ENCODE measurements around the gene KIF1C.
"Not testable (repeated sequence)": the region's sequence is repeated elsewhere in the genome, so short reads cannot be mapped to it uniquely, and the experiment has no call there.

KIF1C gene

GRCh38 chr17:5065227-5065744 lies 67.5 kb downstream of the KIF1C start:
- H3K36me3 ChIP-seq (ENCODE audit: control insufficient read depth in 5 of 5, insufficient read depth in 5 of 5, low read length in 5 of 5) = no peaks in the 10 kb centered on the region
- no peaks in the 10 kb centered on the region for H3K27me3 ChIP-seq (ENCODE audit: control insufficient read depth in 5 of 5, insufficient read depth in 4 of 5, low read length in 5 of 5)
- no peaks in the 10 kb centered on the region for H3K9me3 ChIP-seq (ENCODE audit: control insufficient read depth in 5 of 5, low read length in 5 of 5)
- no peak overlapping the region for H3K4me3 ChIP-seq (ENCODE audit: low read depth in 1 of 5, low read length in 5 of 5)
- no peaks in the 10 kb centered on the region for H3K4me1 ChIP-seq (ENCODE audit: control insufficient read depth in 5 of 5, insufficient read depth in 5 of 5, low read length in 5 of 5)
- no peak overlapping the region for H3K27ac ChIP-seq (ENCODE audit: low read depth, low read length)
- no peak overlapping the region for H3K9ac ChIP-seq (ENCODE audit: low read length in 5 of 5)

DNA sequence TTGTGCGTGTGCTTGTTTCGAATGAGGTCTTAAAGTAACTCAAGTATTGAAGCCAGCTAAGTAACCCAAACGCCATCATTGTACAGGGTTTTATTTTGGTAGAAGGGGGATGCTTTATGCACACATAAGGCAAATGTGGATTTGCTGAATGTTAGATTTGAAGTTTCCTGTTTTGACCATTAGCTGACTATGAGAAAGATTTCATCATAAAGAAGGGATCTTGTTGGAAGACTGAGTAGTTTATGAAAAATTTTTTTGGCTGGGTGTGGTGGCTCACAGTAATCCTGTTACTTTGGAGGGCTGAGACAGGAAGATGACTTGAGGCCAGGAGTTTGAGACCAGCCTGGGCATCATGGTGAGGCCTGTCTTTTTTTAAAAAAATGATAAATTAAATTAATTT lies 70.5 kb downstream of the KIF1C start:
- H3K4me3 ChIP-seq (ENCODE audit: low read depth in 1 of 5, low read length in 5 of 5) = no peak overlapping the region

DNA sequence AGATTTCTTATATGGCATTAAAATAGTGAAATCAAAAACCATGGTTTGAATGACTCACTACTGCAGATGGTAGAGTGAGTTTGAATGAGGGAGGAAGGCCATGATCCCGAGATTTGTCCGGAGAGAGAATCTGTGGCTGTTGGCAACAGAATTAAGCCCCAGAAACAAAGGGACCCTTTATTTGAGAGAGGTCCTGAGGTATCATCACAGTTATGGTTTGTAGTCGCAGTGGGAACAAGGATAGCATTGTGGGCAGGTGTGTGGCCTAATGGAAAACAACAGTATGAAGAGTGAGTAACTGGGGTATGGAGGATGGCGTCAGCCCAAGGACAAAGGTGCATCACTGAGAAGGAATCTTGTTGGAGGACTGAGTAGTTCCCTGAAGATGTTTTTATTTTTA lies 72.0 kb downstream of the KIF1C start:
- no peak overlapping the region for H3K4me3 ChIP-seq (ENCODE audit: low read depth in 1 of 5, low read length in 5 of 5)
- no peaks in the 10 kb centered on the region for H3K4me1 ChIP-seq (ENCODE audit: control insufficient read depth in 5 of 5, insufficient read depth in 5 of 5, low read length in 5 of 5)
- no peaks in the 10 kb centered on the region for H3K9me3 ChIP-seq (ENCODE audit: control insufficient read depth in 5 of 5, low read length in 5 of 5)
- H3K9ac ChIP-seq (ENCODE audit: low read length in 5 of 5) = no peak overlapping the region
- peaks cover 0 to 8% (median 0%) of the 10 kb centered on the region in 5 donors for H3K27me3 ChIP-seq (ENCODE audit: control insufficient read depth in 5 of 5, insufficient read depth in 4 of 5, low read length in 5 of 5)
- H3K36me3 ChIP-seq (ENCODE audit: control insufficient read depth in 5 of 5, insufficient read depth in 5 of 5, low read length in 5 of 5) = no peaks in the 10 kb centered on the region
- H3K27ac ChIP-seq (ENCODE audit: low read depth, low read length) = no peak overlapping the region

More for the DNA sequence above, 70.5 kb downstream of the KIF1C start:
- no peak overlapping the region for H3K9ac ChIP-seq (ENCODE audit: low read length in 5 of 5)
- H3K27me3 ChIP-seq (ENCODE audit: control insufficient read depth in 5 of 5, insufficient read depth in 4 of 5, low read length in 5 of 5) = peaks cover 0 to 8% (median 0%) of the 10 kb centered on the region in 5 donors
- H3K4me1 ChIP-seq (ENCODE audit: control insufficient read depth in 5 of 5, insufficient read depth in 5 of 5, low read length in 5 of 5) = no peaks in the 10 kb centered on the region
- H3K36me3 ChIP-seq (ENCODE audit: control insufficient read depth in 5 of 5, insufficient read depth in 5 of 5, low read length in 5 of 5) = no peaks in the 10 kb centered on the region
- H3K27ac ChIP-seq (ENCODE audit: low read depth, low read length) = no peak overlapping the region
- H3K9me3 ChIP-seq (ENCODE audit: control insufficient read depth in 5 of 5, low read length in 5 of 5) = no peaks in the 10 kb centered on the region

DNA sequence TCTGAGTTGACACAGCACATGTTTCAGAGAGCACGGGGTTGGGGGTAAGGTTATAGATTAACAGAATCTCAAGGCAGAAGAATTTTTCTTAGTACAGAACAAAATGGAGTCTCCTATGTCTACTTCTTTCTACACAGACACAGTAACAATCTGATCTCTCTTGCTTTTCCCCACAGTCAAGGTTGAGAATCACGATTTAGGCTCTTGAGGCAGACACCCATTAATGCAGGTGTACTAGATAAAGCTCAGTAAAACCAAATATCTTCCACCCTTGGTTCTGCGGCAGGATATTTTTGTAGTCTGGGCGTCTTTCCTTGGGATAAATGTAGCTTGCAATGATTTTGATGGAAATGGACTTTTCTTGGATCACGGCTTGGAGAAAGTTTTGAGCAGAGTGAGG lies 77.7 kb downstream of the KIF1C start:
- not testable (repeated sequence) for H3K27me3 ChIP-seq (ENCODE audit: control insufficient read depth in 5 of 5, insufficient read depth in 4 of 5, low read length in 5 of 5); H3K9ac ChIP-seq (ENCODE audit: low read length in 5 of 5); H3K27ac ChIP-seq (ENCODE audit: low read depth, low read length); H3K36me3 ChIP-seq (ENCODE audit: control insufficient read depth in 5 of 5, insufficient read depth in 5 of 5, low read length in 5 of 5); H3K9me3 ChIP-seq (ENCODE audit: control insufficient read depth in 5 of 5, low read length in 5 of 5); H3K4me3 ChIP-seq (ENCODE audit: low read depth in 1 of 5, low read length in 5 of 5)
- H3K4me1 ChIP-seq (ENCODE audit: control insufficient read depth in 5 of 5, insufficient read depth in 5 of 5, low read length in 5 of 5) = peaks cover 2 to 20% (median 19%) of the 10 kb centered on the region in 5 donors

DNA sequence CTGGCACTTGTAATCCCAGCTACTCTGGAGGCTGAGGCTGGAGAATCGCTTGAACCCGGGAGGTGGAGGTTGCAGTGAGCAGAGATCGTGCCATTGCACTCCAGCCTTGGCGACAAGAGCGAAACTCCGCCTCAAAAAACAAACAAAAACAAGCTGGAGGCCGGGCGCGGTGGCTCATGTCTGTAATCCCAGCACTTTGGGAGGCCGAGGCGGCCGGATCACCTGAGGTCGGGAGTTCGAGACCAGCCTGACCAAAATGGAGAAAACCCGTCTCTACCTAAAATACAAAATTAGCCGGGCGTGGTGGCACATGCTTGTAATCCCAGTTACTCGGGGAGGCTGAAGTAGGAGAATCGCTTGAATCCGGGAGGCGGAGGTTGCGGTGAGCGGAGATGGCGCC lies 79.5 kb downstream of the KIF1C start:
- Histone ChIP-seq H3K4me3 (ENCODE audit: low read depth in 1 of 5, low read length in 5 of 5) (peak overlapping the region; percentile 61 to 94 (median 92)), H3K9ac (ENCODE audit: low read length in 5 of 5) (peak overlapping the region in 1 of 5 donors; percentile 82), H3K4me1 (ENCODE audit: control insufficient read depth in 5 of 5, insufficient read depth in 5 of 5, low read length in 5 of 5) (peaks cover 2 to 20% (median 19%) of the 10 kb centered on the region in 5 donors), H3K27ac (ENCODE audit: low read depth, low read length) (peak overlapping the region; percentile 63)
- not testable (repeated sequence) for H3K36me3 ChIP-seq (ENCODE audit: control insufficient read depth in 5 of 5, insufficient read depth in 5 of 5, low read length in 5 of 5); H3K27me3 ChIP-seq (ENCODE audit: control insufficient read depth in 5 of 5, insufficient read depth in 4 of 5, low read length in 5 of 5); H3K9me3 ChIP-seq (ENCODE audit: control insufficient read depth in 5 of 5, low read length in 5 of 5)

DNA sequence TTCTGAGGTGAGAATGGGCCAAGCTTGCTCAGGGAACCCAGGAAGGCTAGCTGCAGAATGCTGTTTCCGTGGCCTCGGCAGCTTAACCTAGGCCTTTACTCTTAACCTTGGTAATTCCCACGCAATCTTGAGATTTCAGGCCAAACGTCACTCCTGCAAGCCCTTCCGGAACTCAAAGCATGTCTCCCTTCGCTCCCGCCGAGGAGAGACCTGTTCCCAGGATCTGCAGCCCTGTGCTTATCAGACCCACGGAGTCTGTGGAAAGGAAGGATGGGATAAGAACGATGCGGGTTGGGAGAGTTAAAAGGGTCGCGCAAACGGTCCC lies 80.0 kb downstream of the KIF1C start:
- Histone ChIP-seq H3K9ac (ENCODE audit: low read length in 5 of 5) (peak overlapping the region; percentile 72 to 93 (median 82)), H3K27me3 (ENCODE audit: control insufficient read depth in 5 of 5, insufficient read depth in 4 of 5, low read length in 5 of 5) (peaks cover 0 to 3% (median 0%) of the 10 kb centered on the region in 5 donors), H3K4me1 (ENCODE audit: control insufficient read depth in 5 of 5, insufficient read depth in 5 of 5, low read length in 5 of 5) (peaks cover 2 to 20% (median 19%) of the 10 kb centered on the region in 5 donors), H3K9me3 (ENCODE audit: control insufficient read depth in 5 of 5, low read length in 5 of 5) (peaks cover 0 to under 1% (median 0%) of the 10 kb centered on the region in 5 donors), H3K36me3 (ENCODE audit: control insufficient read depth in 5 of 5, insufficient read depth in 5 of 5, low read length in 5 of 5) (peaks cover 0 to 6% (median 5%) of the 10 kb centered on the region in 5 donors), H3K4me3 (ENCODE audit: low read depth in 1 of 5, low read length in 5 of 5) (peak overlapping the region; percentile 61 to 94 (median 92)), H3K27ac (ENCODE audit: low read depth, low read length) (peak overlapping the region; percentile 63)

Data from subcutaneous abdominal adipose tissue (tissue), 5 donors.